ENCODE measurements around the gene PTGES2.

The PTGES2 gene

GRCh38 chr9:128153060-128153946 is 25.8 kb upstream of the PTGES2 start:
- no peak for DNase-seq

DNA sequence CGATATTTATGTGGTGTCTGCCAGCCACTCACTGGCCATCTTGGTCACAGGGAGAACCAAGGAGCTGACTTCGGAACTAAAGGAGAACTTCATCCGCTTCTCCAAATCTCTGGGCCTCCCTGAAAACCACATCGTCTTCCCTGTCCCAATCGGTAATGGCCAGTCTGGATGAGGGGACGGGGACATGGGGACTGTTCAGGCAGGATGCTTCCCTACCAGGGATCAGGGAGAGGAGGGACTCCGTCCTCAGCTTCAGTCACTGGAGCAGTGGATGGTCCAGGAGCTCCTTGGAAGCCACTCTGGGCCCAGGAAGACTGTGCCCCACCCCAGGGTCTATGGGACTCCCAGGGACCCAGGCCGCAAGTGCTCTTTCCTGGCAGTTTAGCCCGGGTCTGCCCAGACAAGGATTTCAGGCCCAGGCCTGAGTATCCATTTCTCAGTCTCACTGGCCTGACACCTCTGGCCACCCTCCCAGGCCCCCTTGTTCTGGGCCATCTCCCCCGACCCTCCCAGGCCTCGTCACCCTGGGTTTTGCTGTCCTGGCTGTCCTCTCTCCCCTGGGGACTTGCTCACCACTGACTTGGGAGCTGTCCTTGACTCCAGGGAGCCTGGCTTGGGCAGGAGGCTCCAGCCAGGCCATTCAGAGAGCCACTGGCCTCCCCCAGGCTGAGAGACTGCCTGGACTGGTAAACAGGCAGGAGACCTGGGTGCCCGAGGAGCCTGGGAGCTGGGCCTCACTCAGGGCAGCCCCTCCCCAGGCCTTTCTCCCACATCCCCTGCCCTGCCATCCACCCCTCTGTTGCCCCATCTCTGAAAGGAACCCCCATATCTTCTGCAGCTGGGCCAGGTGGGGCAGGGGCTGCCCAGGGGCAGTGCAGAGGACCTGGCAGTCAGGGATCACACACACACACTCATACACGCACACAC is 24.9 kb upstream of the PTGES2 start:
- DNase-seq: no peak

- no peak for DNase-seq
Observed at GRCh38 chr9:128151309-128152132, 24.0 kb upstream of the PTGES2 start.

- DNase-seq: no peak
Observed at GRCh38 chr9:128150594-128151308, 23.2 kb upstream of the PTGES2 start.

DNA sequence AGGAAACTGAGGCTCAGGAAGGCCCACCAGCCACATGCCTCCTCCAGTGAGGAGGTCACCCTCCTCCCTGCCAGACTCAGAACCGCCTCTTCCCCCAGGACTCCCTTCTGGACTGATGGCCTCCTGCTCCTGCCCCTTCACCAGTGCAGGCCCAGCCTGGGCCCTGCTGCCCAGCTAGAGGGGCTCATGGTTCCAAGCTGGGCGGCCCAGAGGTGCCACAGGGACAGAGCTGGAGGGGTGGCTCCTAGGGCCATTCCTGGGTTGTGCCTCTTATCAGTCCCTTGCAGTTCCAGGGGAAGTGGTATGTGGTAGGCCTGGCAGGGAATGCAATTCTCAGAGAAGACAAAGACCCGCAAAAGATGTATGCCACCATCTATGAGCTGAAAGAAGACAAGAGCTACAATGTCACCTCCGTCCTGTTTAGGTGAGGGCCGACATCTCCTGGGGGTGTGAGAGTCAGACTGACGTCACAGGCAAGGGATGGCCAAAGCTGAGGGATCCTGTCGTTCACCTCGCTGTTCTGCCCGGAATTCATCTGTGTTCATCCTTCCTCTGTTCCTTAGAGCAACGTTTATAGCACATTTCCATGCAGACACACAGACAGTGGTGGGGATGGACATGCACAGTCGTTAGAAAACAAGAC is 22.5 kb upstream of the PTGES2 start:
- DNase-seq: no peak

DNA sequence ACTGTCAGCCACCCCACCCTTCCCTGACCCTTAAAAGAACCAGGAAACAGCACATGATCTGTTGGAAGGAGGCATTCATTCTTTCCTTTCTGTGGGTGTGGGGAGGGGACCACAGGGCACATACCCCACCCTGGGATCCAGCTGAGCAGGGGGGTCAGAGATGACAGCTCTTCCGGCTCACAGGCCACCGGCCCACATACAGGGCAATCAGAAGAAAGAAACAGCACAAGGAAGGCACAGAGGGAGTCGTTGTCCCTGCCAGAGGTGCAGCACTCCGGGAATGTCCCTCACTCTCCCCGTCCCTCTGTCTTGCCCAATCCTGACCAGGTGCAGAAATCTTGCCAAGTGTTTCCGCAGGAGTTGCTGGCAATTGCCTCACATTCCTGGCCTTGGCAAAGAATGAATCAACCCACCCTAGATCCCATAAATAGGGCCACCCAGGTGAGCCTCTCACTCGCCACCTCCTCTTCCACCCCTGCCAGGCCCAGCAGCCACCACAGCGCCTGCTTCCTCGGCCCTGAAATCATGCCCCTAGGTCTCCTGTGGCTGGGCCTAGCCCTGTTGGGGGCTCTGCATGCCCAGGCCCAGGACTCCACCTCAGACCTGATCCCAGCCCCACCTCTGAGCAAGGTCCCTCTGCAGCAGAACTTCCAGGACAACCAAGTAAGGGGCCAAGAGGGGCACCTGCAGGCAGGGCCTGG is 21.6 kb upstream of the PTGES2 start, which contains the start of gene LCN2:
TSS of gene LCN2 (plus strand) at position 453 of the 701 bp plus-strand sequence. CDS start at position 526, 73 bp downstream.
- DNase-seq: no peak

DNA sequence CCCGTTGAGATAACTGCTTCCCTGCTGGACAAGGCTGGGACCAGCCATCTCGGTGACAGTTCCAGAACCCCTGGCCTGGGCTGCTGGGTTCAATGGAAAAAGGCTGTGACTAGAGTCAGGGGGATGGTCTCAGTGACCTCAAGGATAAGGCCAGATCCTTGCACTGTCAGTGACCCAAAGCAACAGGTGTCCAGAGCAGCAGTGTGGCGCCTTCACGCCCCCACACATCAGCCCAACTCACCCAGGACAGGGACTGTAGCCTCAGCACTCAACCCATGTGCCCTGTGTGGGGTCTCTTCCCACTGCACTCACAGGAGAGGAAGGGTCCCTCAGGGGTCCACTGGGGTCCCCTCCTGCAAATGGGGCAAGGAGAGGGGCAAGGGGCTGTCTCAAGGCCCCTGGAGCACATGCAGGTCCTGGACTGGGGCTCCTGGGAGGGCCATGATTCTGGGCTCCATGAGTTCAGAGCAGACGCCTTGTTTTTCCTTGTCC is 21.0 kb upstream of the PTGES2 start:
- no peak for DNase-seq

DNA sequence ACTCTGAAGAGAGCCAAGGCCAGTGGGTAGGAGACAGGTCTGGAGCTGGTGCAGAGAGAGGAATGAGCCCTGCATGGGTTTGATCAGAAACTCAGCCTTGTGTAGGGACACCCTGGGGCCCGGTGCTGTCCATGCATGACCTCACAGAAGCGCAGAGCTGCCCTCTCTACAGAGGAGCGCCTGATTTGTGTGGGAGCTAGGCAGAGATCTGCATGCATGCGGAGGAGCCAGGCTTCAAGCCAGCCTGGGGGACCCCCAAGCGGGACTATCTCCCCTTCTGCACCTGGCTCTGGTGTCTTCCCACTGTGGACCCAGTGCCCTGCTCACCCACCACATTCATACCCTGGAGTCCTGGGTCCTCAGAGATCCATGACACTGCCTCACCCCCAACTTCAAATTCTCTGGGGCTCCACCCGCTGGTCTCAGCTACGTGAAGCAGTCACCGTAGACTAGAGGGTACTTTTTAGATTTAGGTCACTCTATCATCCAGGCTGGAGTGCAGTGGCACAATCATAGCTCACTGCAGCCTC is 19.1 kb upstream of the PTGES2 start:
- DNase-seq: no peak

GRCh38 chr9:128145951-128146351 is 18.4 kb upstream of the PTGES2 start:
- no peak for DNase-seq

- no peak for DNase-seq
Observed at GRCh38 chr9:128145536-128145935, 18.0 kb upstream of the PTGES2 start.

GRCh38 chr9:128144239-128145181 is 17.0 kb upstream of the PTGES2 start:
- DNase-seq: no peak

DNA sequence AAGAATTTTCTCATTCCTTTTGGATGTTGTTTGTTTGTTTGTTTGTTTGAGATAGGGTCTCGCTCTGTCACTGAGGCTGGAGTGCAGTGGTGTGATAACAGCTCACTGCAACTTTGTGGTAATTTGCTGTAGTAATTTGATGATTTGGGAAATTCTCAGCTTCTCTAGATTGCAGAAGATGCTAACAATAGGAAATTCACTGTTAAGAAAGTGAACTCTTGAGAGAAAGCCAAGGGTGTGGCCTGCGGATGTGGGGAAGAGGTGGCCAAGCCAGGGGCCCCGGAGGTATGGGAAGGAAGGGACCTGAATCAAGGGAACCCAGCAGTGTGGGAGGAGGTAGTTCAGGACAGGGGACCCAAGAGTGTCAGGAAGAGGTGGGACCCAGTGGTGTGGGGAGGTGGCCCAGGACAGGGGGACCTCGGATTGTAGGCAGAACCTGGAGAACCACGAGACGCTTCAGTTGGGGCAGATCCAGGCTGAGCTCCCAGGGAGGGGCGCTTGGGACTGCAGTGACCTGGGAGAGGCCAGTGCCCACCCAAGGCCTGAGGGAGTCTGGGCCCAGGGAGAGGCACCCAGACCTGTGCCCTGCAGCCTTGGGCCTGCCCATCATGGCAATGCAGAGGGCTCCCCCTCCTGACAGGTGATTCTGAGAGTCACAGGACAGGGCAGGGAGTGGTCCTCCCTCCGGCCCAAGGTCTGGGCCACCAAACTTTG is 16.2 kb upstream of the PTGES2 start:
- DNase-seq: no peak

GRCh38 chr9:128142596-128142995 is 15.1 kb upstream of the PTGES2 start:
- no peak for DNase-seq

DNA sequence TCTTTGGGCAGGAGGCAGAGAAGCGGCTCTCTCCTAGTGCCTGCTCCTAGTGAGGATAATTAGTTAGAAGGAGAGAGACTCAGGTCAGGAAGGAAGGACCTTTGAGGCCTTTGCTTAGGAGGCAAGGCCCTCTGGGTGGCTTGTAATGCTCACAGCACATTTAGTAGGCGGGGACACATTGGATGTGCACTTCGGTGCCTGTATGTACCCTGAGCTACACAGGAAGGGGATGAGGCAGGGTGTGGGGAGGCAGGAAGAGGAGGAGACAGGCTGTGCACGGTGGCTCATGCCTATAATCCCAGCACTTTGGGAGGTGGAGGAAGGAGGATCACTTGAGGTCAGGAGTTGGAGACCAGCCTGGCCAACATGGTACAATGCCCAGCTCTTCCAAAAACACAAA is 14.5 kb upstream of the PTGES2 start:
- no peak for DNase-seq

- DNase-seq: no peak
Observed at GRCh38 chr9:128141604-128142003, 14.1 kb upstream of the PTGES2 start.

- DNase-seq: no peak
Observed at GRCh38 chr9:128139621-128140020, 12.1 kb upstream of the PTGES2 start.

DNA sequence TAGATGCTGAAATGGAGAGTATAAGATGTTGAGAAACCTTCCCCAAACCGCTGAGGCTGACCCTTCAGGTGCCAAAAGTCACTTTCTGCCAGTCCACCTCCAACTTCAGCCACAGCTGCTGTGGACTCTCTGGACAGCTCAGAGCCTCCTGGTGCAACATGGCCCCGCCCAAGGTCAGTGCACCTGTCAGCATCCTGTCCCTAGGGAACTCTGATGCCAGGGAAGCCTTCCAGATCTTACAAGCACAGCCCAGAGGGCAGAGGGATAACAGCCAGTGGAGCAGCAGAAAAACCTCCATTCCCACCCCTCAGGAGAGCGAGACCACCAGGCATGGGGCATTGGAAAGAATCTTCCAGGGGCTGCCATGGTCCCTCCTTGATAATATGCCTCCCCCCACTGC is 10.5 kb upstream of the PTGES2 start:
- no peak for DNase-seq
